Measurements from ENCODE around the gene VSIG4.

The VSIG4 gene

DNA sequence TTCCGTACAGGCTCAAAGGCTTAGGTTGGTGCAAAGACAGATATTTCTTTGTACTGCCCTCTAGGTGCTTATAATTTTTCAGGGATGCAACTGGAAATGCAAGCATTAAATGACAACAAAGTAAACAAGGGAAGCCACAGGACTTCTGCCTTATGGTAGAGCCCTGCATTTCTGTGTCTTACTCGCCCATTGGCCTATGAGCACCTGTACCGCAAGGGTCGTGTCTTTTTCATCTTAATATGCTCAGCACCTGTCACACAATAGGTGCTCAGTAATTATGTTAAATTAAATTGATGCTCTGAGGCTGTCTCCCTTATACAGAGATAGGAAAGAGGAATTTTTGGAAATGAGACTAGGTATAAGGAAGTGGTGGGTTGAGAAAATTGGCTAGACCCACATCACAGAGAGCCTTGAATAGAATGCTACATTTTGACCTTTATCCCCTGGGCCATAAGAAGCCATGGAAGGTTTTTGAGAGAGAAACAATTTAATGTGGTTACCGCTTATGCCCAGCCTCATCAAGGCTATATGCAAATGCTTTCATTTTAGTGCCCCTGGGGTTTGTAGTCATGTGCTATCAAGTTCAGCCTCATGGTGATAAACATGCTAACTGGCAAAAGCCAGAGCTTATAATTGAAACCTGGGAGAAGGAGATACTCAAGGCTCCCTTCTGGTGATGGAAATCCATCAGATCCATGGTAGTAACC lies 16.3 kb downstream of the VSIG4 start:
- DNase-seq (ENCODE audit: low spot score) = no peak

DNA sequence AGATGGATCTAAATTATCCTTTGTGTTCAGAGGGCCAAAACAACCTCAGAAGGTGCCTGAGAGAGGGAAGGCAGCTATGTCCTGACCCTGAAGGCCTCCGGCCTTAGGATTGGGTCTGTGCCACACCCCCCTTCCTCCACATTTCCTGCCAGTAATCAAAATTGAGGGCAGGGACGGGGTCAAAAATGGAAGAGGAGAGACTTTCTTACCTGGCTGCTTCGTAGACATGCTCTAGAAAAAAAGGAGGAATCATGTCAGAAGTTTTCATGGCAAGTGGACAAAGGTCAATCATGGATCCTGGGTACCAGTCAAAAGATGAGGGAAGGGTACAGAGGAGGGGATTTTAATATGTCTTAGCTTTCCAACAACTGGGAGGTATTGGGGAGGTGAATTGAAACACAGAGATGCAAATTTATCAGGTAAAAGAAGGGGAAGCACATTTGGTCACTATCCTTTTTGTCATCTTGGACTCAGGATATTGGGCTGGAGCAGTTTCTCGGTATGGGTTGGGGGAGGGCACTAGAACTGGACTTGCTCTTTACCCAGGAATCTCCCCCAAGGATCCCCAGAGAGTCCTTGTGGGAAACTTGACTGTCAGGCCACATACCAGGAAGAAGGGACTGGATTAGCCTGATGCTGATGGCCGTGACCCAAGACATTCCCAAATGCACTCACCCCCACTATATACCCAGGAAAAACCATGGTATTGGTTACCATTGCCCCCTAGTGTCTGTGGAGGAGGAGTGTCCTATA lies 17.1 kb downstream of the VSIG4 start:
- DNase-seq (ENCODE audit: low spot score) = no peak

DNA sequence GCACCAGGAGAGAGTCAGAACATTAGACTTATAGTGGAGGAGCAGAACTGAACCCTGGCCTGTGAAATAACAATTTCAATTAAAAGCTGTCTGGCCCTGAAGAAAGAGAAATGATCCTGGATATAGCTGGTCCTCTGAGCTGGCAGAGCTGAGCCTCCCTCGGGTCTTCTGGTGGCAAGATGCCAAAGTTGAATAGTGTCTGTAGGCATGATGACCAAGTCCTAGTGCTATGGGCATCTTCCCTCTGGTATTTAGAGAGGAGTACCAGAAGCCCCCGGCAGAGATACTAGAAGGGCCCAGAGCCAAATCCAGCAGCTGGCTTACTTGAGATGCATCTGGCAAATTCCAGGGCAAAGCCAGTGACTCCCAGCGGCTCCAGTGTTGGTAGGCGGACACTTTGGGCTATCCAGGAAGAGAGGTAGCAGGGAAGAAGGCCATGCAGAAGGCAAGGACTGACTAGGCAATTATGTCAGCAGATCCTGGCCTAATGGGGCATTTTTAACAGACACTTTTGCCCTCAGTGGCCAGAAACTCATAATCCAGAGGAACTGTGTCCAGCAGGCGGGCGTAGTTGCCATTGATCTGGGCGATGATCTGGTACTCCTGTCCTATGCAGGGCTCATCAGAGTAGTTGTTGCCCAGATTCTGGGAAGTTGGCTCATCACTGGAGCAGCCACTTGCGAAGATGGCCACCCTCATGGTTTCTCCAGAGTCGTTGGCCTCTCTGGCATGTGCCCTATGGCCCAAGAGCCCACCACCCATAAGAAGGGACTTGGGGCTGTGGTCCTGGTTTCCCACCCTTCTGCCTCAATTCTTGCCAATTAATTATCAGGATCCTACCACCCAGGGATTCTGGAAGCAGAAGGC lies 17.9 kb downstream of the VSIG4 start:
- no peak for DNase-seq (ENCODE audit: low spot score)

DNA sequence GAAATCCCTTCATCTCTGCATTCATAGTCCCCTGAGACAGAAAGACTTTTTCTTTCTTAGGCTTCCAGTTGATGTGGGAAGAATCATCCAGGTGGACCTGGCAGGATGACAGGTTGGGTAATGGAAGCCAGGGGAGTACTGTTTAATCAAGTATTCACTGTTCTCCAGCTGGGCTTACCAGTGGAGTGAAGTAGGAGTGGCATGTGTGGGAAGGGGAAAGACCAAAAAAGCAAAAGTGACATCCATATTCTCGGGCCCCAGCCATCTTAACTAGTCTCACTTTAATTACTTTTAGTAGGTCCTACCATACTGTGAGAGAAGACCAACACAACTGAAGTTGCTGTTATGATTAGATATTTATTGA lies 18.5 kb downstream of the VSIG4 start:
- no peak for DNase-seq (ENCODE audit: low spot score)

DNA sequence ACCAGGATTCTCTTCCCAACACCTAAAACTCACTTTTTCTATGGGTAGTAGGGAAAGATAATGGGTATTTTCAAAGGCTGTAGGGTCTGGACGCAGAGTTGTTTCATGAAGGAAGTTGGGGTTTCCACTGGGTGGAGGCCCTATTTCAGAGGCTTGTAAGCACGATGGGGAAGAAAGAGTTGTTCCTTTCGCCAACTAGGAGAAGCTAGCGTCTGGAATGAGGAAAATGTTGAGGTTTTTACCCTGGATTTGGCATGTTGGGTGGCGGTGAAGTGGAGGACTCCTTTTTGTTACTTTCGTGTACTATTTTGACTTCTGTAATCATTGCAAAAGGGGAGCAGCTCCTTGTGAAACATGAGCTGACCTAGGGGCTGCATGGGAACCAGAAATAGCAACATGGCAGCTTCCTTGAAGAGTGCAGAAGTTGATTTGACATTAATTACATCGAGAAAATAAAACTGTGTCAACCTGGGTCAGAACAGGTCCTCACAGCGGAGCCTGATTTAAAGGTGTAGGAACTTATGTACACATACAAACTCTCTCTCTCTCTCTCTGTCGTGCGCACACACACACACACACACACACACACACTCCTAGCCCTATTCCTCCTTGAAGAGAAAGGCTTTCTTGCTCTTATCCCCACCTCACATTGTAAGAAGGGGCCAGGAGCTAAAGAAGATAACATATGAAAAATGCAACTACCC lies 19.1 kb downstream of the VSIG4 start:
- DNase-seq (ENCODE audit: low spot score) = no peak

DNA sequence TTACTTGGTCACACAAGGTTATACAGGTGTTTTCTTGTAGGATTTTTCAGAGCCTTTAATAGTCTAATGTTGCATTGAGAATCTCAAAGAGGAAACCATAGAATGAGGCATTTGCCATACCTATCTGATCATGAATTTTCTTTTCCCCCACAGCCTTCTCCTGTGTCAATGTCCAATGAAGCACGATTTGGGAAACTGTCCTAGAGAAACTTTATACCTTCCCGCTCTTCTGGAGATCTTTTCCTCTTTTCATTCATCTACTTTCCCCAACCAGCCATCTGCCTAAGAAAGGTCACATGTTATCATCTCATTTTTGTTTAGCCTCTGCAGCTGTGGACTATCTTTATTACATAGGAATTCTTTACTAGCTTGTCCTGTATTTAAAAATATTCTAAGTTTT lies 19.9 kb downstream of the VSIG4 start:
- DNase-seq (ENCODE audit: low spot score) = no peak

DNA sequence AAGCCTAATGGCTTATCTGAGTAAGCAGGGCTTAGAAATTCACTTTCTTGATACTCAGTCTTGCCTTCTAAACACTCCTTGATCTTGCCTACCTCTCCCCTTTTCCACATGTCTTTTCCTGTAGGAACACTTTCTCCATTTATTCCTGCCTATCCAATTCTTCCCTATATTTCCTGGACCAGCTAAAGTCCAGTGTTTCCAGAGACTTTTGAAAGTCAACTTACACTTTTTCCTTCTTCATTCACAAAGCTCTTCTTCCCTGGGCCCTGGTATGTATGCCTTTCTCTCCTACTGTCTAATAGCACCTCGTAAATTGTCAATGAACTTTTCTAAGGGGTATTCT lies 20.6 kb downstream of the VSIG4 start:
- DNase-seq (ENCODE audit: low spot score) = no peak

DNA sequence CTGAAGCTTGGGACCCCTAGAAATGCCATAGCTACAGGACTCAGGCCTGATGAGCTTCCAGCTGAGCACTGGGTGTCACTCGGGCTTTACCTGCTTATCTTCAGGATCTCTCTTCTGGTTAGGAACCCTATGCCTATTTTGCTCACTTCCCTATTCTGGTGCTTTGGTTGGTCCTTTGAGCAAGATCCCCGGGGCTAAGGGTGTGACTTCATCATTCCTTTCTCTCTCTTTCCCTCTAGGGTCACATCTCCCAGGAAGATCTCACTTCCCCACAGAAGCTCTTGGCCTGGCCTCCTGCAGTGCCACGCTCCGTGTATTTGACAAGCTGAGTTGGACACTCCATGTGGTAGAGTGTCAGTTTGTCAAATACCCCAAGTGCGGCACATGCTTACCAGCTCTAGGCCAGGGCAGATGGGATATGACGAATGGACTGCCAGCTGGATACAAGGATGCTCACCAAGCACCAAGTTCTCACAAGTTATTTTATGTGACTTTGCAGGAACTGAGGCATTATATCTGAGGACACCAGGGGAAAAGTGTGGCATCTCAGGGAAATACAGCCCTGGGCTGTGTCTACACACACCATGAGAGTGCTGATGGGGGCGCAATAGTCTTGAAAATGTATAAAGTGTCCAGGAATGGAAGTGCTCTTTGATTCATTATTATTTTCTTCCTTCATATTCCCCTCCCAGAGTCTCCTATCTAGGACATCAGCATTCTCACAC lies 21.1 kb downstream of the VSIG4 start:
- DNase-seq (ENCODE audit: low spot score) = no peak

DNA sequence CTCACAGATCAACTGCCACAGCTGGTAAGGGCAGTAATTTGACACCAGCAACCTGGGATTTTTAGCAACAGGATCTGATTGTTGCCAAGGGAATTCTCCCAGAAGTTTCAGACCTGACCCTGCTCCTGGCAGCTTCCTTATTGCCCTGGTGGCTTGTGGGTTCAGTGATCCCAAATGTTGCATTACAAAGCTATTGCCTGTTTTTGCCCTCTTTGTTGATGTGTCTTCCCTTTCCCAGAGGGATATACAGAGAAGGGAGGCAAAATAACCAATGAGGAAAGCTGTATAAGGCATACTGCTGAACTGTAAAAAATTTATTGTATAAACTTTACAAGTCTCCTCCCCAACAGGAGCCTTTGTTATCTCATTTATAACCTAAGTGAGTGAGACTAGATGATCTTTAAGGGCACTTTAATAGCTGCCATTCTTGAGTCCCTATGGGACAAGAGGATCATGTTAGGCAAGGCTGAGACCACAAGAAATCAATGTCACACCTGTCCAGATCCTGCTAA lies 22.2 kb downstream of the VSIG4 start:
- no peak for DNase-seq (ENCODE audit: low spot score)

DNA sequence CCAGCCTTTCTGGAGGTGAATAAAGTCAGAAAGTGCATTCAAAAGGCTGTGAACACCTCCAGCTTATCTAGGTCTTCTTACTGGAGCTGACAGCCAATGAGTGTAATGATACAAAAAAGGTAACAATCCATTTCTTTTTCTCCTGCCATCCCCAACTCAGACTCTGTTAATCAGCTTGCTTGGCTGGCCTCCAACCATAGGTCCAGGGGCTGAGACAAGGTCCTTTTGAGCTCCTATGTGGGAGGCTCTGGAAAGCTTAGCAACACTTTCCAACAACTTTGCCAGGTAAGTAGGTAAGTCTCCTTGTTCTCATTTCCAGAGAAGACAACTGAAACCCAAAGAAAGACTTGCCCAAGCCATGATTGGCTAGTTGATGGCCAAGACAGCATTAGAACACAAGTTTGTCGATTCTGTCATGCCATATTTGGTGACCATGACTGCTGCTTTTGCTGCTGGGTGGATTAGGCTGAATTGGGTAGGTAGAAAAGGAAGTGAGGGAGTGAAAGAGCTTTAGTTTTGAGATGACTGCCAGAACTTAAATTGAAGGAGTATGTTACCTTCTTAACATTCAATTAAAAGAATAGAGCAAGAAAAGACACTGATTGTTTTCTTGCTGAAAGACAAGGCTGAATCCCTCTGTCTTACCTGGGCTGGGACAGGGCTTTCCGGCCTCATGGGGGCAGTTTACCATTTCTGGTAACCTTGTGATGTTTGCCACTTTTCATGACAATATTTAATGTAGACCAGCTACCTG lies 22.8 kb downstream of the VSIG4 start:
- peak; percentile 17 for DNase-seq (ENCODE audit: low spot score)

DNA sequence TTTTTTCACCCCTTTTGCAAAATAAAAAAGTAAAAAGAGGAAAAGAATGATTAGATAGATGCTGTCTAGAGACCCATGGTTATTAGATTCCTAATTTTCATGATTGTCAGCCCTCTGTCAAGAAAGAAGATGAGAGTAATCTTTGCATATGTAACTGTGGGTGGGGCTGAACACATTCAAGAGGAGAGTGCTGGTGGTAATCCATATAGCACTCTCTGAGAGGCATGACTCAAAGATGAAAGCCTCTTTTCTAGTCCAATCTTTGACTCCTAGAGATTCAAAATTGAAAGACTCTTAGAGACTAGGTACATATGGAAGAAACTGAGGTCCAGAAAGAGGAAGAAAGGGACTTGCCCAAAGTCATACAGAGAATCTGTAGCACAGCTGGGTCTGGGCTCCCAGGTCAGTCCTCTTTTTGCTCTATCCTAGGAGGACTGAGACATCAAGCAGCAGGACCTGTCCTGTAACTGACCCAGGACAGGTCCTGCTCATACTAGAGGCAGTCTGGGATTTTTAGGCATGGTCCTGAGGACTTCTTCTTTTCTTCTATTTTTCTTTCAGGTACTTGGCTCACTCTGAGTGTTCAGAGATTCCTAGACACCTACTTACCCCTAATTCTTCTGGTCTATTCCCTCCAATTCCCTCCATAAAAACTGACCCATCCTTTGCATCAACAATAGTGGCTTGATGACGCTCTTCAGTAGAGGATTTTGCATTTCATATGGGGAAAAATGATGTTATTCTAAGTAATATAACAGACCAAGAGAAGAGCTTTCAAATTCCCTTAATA lies 23.8 kb downstream of the VSIG4 start:
- DNase-seq (ENCODE audit: low spot score) = no peak

DNA sequence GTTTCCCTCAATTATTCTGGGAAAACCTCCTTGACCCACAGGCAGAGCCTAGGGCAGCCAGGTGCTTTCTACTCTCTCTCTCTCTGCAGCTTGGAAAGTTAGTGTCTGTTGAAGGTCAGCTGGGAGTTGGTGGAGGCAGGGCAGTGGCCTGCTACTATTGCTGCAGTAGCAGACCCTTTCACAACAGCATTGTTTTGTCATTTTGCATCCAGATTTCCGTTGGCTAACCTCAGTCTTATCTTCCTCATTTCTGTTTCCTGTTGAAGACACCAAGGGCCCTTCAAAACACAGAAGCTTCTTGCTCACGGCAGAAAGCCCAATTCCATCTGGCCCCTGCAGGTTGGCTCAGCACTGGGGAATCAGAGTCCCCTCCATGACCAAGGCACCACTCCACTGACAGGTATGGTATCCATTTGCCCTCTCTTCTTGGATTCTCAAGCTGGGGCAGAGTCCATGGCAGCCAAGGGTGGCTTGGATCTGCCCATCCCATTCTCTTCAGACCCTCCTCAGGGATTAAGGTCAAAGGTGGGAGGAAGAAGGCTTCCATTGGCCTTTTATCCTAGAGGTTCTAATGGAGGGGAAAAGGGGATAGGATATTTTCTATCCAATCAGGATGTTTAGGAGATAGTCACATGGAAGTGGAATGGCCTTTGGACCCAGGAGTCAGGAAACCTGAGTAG lies 24.6 kb downstream of the VSIG4 start:
- DNase-seq (ENCODE audit: low spot score) = peak; percentile 60

DNA sequence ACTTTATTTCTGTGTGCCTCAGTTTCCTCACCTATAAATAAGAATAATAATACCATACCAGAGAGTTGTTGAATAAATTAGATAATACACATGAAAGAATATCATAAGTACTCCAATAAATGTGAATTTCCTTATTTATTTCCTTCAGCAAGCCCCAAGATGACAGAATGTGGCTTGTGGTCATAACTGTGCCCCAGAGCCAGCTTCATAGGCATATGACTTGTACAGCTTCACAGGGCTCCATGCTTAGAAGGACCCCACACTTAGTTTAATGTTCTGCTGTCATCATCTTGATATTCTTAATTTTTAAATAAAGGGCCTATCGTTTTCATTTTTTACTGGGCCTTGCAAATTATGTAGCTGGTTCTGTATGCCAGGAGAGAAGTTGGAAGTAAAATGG lies 25.3 kb downstream of the VSIG4 start:
- no peak for DNase-seq (ENCODE audit: low spot score)

DNA sequence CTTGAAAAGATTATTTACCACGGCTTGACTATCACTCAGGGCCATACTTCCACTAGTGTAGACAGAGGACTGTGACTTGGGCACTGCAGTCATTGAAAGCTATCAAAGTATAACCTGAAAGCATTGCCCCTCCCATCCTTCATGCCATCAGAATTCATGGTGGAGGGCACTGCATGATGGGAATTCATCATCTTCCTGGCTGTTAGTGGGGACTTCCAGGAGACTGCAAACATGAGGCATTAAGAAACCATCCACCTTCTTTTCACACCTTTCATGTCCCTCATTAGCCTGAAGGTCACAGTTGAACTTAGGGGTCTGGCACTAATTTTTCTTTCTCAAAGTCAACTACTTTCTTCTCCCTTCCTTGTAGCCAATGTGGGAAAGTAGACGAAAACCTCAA lies 25.8 kb downstream of the VSIG4 start:
- DNase-seq (ENCODE audit: low spot score) = no peak

DNA sequence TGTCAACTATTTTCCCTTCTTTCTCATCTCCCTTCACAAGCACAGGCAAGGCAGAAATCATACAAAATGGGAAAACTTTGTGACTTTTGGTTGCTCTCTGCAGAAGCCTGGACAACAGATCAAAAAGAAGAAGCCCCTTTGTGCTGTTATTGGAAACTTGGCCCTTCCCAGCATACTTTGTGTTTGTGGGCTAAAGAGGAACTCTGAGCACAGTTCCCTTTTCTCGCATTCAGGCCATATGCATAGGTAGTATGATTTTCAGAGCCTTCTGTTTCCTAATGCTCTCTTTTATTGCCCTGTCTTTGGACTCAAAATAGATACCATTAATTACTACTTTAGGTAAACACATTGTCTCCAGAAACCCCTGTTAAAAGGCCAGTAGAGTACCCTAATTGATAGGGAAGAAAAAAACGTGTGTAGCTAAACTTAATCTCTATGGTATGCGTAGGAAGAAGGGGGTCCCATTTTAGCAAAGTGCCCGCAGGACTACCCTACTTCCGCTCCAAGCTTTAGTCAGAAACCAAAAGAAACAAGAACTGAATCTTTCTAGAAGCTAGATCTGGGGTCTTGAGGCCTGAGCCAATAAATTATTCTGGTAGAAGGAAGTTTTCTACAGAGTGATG lies 26.6 kb downstream of the VSIG4 start:
- no peak for DNase-seq (ENCODE audit: low spot score)

DNA sequence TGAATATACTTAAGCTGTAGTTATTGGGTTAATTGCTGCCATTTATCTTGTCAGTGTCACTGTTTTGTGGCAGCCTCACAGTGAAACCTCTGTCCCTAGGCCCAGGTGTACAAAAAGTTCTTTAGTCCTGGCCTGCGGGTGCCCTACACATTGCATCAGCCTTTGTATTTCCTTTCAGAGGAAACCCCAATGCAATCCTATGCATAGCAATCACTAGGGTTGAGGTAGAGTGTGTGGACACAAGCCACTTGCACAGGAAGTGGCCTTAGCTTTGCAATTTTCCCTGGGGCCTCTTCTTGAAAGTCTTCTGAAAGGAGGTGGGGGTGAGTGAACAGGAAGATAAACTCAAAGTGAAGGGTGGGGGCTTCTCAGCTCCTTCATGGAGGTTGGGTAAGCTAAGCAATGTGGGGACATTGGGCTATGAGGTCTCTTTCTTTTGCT lies 27.8 kb downstream of the VSIG4 start:
- peak; percentile 45 for DNase-seq (ENCODE audit: low spot score)

DNA sequence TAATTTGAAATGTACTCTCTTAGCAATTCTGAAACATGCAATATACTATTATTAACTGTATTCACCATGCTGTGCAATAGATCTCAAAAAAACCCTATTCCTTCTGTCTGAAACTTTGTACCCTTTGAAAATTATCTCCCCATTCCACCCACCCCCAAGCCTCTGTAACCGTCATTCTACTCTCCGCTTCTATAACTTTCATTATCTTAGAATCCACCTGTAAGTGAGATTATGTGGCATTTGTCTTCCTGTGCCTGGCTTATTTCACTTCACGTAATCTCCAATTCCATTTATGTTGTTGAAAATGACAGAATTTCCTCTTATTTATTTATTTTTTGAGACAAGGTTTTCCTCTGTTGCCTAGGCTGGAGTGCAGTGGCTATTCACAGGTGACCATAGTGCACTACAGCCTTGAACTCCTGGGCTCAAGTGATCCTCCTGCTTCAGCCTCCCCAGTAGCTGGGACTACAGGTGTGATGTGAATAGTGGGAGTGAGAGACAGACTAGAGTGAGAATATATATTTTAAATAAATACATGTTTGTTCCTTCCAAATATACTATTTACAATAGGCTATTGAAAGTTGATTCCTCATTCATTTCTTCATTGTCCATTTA lies 30.5 kb downstream of the VSIG4 start:
- DNase-seq (ENCODE audit: low spot score) = no peak

DNA sequence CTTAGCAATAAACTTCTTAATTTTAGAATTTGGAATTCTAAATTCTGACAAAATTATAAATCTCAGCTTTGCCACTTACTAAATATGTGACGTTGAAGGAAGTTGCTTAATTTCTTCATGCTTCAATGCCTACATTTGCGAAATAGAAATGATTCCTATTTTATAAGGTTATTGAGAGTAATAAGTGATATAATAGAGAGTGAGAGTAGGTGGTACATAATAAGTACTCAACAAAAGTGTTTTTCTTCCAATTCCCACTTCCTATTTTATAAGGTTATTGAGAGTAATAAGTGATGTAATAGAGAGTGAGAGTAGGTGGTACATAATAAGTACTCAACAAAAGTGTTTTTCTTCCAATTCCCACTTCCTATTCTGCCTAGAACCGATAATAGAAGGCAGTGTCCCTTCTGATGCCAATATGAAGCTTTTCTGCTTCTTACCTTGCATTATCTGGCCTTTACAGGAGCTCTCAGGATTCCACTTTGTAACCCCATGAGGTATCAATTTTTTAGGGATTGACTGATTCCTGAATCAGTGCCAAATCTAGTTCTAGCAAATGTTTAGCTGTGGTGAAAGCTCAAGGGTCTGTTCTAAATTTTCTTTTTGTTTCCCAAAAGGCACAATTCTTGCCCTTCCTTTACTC lies 31.4 kb downstream of the VSIG4 start:
- DNase-seq (ENCODE audit: low spot score) = no peak

Measured in activated CD4-positive, alpha-beta T cell treated with anti-CD3 and anti-CD28 coated beads, Interleukin-2, Interleukin-4, amounts not matched to agents 100 ng/mL and 50 ng/mL, durations not matched to agents 16 hours and 8 hours (primary cell).